A549 (cell line): ENCODE results near the gene SDC3.

ENCODE experiments used
- CEBPB ChIP-seq, 2 experiments: fragments of >200 bp in 1 of 2; sonication (Bioruptor Twin) in 1 of 2; formaldehyde crosslinking in 1 of 2; IDR thresholded peaks; 2 replicates each; pipeline ENCODE4 v1.6.1; 2012 to 2016
- CTCF ChIP-seq: fragments of >200 bp; sonication (Bioruptor Twin); formaldehyde crosslinking; IDR thresholded peaks from 3 replicates; pipeline ENCODE4 v1.5.1; 2016
- HOXA7 ChIP-seq: fragments of 250-450 bp; sonication (Bioruptor Pico); IDR thresholded peaks from 2 replicates; pipeline ENCODE4 v1.5.0; 2020; ENCODE audit warnings: mild to moderate bottlenecking, moderate library complexity
- MAX ChIP-seq: IDR thresholded peaks from 2 replicates; pipeline ENCODE4 v1.6.1; 2012
- NFE2L2 ChIP-seq: fragments of 150-350 bp; conservative IDR thresholded peaks from 2 replicates; pipeline ENCODE4 v1.6.1; 2014; ENCODE audit warnings: low read length
- RARB ChIP-seq: fragments of 250-450 bp; sonication (Bioruptor Pico); IDR thresholded peaks from 2 replicates; pipeline ENCODE4 v1.8.0; 2021; ENCODE audit warnings: mild to moderate bottlenecking, moderate library complexity
- SMC3 ChIP-seq: fragments of >200 bp; sonication (Bioruptor Twin); formaldehyde crosslinking; IDR thresholded peaks from 3 replicates; pipeline ENCODE4 v1.6.1; 2018; ENCODE audit warnings: inconsistent platforms

GRCh38 chr1:30896905-30897304 lies 11.7 kb downstream of the SDC3 start:
- no peak for TF ChIP-seq CTCF
- TF ChIP-seq MAX: no peak
- TF ChIP-seq SMC3: no peak
- no peak for TF ChIP-seq CEBPB (IDR thresholded peaks at IDR 0.05)
- no peak for TF ChIP-seq RARB (CRISPR knock-in tag)
- no peak for TF ChIP-seq NFE2L2
- no peak for TF ChIP-seq HOXA7
